Putamen (tissue), 1 donor: ENCODE measurements around the gene P4HA3.

ENCODE experiments used
- DNase-seq: peaks from one replicate; pipeline ENCODE4 v3.0.0-alpha.2; 2016; ENCODE audit warnings: low spot score

Gene P4HA3

DNA sequence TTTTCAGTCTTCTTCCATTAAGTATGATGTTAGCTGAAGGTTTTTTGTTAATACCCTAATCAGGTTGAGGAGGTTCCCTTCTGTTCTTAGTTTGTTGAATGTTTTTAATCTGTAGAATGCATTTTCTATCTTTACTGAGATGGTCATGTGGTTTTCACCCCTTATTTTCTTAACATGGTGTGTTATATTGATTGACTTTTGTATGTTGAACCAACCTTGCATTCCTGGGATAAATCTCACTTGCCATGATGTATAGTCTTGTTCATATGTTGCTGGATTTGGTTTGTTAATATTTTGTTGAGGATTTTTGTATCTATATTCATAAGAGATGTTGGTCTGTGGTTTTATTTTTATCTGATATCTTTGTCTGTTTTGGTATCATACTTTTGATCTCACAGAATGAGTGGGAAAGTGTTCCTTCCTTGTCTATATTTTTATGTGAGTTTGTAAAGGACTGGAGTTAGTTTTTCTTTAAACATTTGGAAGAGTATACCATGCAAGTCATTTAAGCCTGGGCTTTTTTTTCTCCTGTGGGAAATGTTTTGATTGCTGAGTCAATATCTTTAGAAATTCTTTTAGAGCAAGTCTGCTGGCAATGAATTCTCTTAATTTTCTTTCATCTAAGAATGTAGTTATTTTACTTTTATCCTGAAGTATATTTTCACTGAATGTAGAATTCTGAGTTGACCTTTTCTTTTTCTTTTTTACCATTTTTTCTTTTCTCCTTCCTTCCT is 5.5 kb upstream of the P4HA3 start:
- DNase-seq = no peak

DNA sequence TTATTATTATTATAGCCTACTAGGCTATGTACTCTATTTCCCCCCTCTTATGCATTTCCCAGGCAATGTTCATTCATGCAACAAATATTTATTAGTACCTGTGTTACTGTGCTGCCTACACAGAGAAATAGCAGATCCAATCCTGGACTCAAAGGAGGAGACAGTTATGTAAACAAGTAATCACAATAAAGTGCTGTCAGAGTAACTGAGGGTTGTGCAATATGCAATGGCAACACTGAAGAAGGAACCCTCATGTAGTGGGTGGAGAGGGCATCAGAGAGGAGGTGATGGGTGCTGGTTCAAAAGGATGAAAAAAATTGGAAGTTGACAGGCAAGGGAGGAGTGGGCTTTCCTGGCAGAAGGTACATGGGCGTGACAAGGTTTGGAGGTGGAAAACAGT is 886 bp upstream of the P4HA3 start:
- DNase-seq = no peak

DNA sequence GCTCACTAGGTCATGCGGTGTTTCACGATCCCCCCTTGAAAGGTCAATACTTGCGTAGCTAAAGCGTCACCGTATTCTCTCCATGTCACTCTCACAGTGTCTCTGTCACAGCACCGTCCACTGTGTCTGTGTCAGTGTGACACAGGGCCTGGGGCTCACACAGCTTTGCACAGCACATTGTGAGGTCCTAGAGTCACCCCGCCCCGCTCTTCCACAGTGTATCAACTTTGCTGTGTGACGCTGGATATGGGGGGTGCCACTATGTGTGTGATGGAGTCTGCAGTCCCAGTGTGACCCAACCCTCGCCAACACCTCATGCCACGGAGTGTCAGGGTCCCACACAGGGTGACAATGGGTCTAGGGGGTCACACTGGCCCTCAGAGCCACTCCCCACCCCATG is 583 bp downstream of the P4HA3 start:
- no peak for DNase-seq

DNA sequence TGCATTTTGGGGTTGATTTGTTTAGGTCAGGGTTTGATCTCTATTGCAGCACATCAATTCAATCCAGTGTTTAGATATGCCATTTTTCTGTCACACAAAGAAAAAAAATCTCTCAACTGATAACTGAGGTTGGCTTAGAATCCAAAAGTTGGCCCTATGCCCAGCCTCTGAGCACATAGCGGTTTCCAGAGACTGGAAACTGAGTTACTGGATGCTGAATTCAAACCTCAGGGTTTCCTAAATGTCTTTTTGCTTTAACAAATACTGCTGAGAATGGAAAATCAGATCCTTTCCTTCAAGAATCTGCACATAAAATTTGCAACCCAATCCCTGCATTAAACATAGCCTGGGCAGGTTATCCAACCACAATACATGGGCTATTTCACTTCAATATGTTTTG is 4.0 kb downstream of the P4HA3 start:
- DNase-seq = no peak

DNA sequence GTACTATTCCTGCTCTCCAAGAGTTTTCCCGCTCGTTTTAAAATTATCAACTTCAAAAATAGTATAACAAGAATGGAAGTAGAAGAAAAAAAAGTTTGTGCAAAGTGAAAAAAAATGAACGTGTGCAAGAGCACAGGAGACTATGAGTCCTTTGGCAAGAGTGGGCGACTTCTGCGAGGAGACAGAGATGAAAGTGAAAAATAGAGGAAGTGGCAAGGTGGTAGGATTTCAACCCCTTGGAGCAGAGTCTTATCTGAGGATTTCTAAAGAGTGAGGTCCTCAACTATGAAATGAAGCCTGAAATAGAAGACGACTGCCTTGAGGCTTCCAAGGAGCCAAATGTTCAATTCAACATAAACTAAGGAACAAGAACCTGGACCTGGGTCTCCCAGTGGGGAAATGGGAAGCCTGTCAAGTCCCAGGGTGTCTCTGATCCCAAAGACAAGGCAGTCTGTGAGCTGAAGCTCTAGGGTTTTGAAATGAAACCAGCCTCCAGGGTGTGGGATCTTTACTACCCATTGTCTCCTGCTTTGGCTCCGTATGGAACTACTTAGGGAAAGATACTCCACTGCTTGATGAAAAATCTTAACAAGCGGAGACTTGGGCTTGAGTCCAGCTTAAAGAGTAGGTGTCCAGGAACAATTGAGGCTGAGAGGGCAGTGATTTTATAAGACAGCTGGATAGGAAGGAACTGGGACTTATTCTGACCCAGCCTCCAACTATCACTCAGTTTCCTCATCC is 4.8 kb downstream of the P4HA3 start:
- DNase-seq = no peak

DNA sequence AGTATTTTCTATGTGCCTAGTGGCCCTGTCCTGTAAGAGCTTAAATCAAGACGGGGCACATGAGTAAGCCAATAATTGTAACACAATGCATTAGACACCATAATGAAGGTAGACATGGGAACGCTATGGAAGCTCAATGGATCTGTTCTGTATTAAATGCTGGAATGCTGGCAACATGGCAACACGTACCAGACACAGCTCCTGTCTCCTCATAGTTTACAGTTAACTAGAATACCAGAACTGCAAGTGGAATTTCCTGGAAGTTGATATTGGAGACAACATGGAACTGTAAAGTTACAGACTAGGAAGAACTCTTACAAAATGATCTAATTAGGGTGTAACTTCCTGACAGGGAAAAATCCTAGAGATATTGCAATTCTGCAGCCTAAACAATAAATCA is 12.4 kb downstream of the P4HA3 start:
- DNase-seq = no peak

DNA sequence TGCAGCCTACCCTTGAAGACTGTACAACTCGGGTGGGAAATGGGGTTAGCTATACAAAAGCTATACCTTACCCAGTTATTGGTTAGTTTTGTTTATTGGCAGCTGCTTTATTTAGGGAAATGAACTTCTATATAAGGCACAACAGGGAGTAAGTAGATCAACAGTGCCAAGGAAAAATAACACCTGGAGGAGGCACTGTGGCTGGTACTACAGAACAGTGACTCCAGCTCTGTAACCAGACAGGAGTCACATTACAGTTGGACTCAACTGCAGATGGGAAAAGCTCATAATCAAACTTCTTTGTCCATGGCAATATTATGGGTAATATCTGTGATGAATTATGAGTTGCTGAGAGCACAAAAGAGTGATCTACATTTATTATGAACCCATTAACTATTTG is 14.0 kb downstream of the P4HA3 start:
- DNase-seq = no peak

DNA sequence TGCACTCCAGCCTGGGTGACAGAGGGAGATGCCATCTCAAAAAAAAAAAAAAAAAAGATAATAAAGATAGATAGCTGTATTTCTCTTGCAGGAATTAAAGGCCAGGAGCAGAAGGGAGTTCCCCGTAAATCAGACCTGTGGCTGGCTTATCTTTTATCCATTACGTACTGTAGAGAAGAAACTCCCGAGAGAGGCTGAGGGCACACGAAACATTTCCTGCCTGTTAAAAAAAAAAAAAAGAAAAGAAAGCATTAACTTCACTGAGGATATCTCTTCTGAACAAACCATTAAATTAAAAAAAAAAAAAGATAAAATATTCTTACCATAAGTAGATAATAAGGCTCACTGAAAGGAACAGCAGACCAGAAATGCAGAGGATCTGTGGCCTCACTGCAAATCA is 22.5 kb downstream of the P4HA3 start:
- DNase-seq = no peak

DNA sequence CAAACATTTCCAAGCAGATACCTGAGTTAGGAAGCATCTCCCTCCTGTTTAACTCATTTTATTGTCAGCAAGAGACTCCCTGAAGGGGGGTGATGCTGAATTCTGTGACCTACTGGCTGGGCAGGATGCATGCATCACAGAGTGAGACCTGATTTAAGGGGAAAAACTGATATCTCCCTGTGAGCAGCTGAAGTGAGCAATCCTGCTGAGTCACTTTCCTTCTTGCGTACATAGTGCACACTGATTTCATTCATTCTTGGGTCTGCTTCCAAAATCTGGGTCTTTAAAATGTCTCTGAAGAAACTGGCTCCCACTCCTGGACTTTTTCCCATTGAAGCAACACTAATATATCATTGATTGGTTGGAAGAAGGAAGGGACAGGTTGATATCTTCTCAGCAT is 23.3 kb downstream of the P4HA3 start:
- DNase-seq = no peak

DNA sequence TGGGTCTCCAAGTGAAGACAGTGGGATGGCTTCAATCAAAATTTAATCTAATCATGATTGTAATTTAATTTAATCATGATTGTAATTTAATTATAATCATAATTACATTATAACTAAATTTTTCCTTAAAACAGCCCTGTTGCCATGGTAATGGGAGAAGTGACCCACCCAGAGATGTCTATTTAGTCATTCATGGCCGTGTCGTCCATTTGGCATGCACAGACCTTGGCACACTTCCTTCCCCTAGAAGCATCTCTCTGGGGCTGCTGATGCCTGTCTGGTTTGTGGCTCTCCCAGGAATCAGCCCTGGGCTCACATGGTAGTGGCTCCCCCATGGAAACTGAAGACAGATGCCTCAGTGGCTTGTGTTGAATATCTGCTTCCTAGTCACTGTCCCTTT is 27.0 kb downstream of the P4HA3 start:
- DNase-seq = no peak

DNA sequence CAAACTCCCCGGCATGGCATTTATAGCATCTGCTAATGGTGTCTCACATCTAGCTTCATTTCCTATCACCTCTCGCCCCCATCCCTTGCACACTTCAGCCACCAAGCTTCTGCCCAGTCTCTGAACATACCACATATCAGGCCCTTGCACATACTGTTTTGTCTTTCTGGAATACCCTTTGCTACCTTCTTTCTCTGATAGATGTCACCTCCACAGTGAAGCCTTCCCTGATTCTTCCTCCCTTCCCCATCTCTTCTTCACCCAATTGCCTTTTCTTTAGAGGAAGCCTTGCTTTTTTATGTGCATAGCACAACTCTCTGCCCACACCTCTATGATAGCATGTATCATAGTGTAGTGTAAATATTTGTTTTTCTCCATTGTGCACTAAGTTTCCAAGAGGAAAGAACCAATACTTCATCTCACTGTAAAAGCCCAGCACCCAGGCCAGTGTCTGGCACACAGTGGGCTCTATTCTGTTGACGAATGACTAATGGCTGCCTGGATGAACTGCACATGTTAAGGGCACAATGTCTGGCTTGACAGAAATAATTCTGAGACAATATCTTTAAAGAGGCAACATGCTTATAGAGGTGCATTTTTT is 27.8 kb downstream of the P4HA3 start:
- DNase-seq = no peak

DNA sequence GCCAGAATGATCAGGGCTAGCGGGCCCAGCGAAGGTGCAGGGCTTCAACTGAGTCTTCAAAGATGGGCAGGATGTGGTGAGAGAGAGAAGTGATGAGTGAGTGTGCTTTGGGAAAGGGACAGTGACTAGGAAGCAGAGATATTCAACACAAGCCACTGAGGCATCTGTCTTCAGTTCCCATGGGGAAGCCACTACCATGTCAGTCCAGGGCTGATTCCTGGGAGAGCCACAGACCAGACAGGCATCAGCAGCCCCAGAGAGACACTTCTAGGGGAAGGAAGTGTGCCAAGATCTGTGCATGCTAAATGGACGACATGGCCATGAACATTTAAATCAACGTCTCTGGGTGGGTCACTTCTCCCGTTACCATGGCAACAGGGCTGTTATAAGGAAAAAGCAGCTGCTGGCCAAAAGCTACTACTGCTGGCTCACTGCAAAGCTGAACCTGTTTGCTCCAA is 28.5 kb downstream of the P4HA3 start:
- no peak for DNase-seq

DNA sequence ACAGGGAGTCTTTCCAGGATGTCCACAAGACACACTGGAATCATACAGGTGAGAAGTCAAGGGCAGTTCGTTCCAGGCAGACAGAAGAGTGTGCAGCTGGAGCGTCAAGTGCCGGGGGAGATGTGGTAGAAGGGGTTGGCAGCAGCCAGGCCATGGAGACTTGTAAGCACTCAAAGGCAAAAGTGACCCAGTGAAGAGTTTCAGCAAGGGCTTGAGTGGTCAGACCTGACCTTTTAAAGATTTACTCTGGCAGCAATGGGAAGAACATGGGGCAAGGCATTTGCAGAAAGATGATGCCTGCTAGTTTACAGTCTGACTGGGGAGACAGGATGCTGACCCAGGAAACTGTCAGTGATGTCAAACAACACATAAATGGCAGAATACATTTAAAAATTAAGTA is 29.0 kb downstream of the P4HA3 start:
- no peak for DNase-seq

DNA sequence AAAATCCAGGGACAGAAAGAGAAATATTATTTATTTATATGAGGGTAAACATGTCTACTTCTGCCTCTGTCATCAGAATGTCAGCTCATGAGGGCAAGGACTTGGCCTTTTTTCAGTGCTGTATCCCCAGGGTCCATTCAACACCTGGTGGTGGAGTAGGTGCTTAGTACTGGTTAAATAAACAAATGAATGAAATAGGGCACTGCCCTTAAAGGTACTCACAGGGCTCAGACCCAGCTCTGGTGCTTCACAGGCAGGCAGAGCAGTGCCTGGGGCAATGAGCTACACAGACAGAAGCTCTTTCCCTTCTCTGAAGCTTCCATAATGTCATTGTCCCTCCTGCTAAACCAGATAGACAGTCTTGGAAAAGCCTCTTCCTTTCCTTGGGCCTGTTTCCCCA is 30.9 kb downstream of the P4HA3 start:
- DNase-seq = no peak

DNA sequence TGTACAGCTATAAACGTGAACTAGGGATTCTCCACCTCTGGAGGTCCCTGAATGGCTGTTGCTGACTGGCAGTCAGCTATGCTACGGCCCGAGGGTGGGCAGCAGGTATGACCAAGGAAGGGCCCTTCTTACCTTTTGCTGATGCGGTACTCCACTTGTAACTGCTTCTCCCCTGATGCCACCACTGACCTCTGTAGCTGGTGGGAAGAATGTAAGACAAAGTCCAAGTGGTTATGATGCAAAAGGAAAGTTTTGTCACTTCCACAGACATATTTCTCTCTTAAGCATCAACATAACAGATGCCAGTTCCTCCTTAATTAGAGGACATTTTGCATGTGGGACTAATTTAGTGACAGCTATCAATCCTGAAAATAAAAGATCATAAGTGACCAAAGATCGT is 32.2 kb downstream of the P4HA3 start:
- DNase-seq = no peak

DNA sequence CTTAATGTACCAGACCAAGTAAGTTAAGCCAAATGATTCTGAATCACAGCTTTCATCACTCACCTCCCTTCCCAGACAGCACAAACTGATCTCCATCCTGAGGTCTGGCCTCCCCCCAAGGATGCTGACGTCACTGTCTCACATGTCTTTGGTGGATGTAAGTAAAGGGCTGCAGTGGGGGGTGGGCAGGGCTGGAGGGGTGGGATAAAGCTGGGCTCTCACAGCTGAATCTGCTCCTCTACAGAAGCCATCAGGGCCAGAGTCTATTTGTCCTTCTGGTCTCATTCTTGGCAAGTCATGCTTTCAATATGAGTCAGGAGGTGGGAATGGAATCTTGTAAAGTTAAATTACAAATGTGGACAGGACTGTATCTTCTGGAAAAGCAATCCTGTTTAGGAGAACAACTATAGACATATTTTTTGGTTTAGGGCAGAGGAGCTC is 32.7 kb downstream of the P4HA3 start:
- no peak for DNase-seq

DNA sequence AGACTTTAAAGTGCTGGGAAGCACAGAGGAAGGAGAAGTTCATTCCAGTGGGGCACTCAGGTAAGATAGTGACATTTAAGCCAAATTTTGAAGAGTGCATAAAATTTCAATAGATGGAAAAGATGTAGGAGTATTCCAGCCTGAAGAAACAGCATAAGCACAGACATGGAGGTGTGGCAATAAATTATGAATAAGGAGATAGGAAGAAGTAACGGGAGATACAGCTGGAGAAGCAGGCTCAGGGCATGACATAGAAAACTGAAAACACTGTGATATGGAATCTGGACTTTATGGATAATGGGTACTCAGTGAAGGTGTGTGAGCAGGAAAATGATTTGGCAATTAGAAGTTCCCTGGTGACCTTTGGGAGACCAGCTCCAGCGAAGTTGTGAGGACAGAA is 33.3 kb downstream of the P4HA3 start:
- no peak for DNase-seq

DNA sequence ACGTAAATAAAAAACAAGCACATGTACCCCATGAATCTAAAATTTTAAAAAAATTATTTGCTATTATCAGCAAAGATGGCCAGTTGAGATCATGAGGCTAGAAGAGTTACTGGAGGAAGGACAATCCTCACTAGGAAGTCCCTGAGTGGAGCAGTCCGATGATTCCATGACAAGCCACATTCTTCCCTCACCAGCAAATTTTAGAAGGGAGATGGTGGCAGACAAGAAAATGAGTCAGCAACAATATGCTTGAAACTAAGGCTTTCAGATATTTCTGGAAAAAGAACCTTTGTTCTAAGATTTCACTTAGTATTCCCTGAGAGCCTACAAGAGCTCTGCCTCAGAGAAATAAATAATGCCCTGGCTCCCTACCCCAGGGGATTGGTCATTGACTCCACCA is 34.9 kb downstream of the P4HA3 start:
- DNase-seq = no peak

DNA sequence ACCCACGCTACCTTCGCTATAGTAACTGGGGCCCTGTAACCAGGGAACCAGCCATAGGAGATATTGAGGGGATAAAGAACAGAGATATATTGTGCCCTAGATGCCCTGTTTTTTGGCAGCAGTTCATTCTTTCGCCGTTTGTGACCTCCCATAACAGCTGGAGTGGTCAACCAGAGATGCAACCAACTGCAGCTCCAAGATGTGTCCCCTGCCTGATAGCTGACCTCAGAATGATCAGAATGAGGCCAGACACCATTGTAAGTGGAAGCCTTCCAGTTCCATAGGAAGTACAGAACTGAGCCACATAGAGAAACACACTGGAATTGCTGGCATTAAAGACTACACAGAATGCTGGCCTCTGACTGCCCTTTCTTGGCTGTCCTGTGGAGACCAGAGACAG is 39.2 kb downstream of the P4HA3 start:
- no peak for DNase-seq

DNA sequence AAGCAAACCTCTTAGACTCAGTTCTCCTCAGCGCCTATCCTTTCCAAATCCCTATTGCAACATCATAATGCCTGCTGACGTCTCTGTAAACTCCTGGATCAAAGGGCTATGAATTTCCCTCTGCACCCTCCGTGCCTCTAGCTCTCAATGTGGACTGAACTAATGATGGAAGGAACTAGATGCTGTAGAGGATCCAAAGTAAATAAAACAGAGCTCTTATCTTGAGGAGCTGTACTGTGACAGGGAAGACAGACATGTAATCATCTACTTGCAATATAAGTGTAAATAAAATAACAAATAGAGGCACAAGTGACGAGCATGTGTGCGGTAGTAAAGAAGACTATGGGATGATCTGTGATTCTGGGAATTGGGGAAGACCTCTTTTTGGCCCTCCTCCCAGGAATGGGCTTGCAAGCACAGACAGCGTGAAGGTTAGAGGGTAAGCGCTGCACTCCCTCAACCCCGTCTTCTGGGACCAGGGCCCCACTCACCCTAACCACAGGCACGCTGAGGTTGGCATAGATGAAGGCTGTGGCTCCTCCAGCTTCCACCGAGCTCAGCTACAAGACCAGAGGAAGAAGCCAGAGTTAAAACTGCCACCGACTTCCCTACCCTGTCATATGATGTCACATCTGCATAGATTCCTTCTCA is 42.2 kb downstream of the P4HA3 start:
- DNase-seq = no peak

DNA sequence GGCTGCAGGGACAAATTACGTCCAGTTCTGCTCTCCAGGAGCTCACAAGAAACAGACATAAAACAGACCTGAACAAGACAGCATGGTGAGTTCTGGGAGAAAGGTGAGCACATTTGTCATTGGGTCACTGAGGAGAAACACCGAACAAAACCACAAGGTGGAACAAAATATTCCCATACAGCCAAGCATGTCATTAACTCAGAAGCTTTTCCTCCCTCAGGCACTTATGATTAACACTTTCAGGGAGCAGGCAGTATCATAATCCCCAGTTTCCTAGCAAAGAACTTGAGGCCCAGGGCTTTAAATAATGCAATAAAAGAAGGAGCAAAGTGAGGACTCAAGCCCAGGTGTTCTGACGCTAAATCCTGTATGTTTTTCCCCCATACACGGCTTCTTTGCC is 43.0 kb downstream of the P4HA3 start:
- DNase-seq = no peak

DNA sequence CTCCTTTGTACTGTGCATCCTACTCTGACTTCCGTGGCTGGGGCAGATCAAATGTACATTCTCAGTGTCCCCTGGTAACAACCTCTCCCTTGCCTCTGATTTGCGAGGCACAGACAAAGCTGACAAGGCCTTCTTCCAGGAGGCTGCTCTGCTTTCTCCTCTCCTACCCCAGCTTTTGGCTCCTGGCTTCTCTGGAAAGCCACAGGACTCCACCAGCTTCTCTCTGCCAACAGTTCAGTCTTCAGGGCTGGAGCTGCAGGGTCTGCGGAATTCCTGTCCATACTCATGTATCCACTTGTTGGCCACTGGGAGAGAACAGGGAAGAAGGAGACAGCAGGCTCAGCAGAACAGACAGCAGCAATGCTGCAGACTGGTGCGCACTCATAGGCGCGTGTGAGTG is 44.4 kb downstream of the P4HA3 start:
- DNase-seq = no peak

DNA sequence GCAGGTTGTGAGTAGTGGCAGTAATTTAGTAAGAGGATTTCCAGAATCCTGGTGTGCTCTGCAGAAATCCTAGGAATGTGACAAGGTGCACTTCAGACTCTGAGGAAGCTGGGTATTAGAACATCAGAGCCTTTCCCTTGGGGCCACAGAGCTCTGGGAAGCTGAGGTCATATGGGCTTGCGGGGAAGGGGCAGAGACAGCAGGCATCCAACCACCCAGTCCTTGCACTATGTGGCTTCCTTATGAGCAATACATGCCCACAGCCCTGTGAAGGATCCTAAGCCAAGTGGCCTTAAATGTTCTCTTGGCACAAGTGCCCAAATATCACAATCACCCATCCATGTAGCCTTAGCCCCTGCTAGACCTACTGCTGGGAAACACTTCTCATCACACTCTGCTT is 46.2 kb downstream of the P4HA3 start:
- DNase-seq = no peak
